Activated CD4-positive, alpha-beta T cell treated with anti-CD3 and anti-CD28 coated beads for 24 hours (primary cell): ENCODE data around the gene TNNI3K.
A peak's percentile ranks its signal among the peaks of the same experiment; 100 is the strongest.

Source experiments
- DNase-seq, 2 donors: peaks; one replicate each; pipeline ENCODE4 v3.0.0-alpha.2; 2020; ENCODE audit warnings: low read depth in 2 of 2

Gene TNNI3K

DNA sequence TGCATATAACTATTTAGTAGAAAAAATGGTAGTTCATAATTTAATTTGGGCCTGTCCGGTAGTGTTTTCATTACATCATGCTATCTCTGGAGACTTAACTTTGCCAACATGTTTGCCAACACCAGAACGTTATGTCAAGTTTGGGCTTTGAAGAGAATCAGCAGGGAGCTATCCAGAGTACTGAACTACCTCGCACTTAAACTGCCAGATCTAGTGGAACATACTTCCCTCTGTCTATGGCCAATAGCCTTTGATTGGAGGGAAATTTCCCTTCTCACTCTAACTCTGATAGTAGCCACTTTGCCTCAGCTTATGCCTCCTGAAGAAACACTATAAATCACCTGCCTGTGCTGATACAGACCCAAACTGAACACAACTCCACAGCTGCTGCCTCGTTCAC lies 267.2 kb downstream of the TNNI3K start:
- DNase-seq, result no peak

DNA sequence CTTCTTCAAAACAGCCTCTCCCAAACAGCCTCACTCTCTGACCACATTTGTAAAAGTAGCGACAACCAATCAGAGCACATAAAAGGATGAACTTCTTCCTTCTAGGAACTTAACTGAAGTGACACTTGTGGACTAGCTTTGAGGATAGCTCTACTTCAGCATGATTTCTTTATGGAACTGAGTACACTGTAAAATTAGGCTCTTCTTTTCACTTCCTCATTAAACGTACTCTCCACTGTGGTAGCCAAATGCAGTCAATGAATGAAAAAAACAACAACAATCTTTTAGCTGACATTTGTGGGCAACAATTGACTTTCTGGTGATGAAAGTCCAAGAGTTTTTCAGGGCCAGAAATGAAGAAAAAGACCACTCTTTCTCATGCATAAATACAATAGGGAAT lies 267.7 kb downstream of the TNNI3K start:
- no peak for DNase-seq

DNA sequence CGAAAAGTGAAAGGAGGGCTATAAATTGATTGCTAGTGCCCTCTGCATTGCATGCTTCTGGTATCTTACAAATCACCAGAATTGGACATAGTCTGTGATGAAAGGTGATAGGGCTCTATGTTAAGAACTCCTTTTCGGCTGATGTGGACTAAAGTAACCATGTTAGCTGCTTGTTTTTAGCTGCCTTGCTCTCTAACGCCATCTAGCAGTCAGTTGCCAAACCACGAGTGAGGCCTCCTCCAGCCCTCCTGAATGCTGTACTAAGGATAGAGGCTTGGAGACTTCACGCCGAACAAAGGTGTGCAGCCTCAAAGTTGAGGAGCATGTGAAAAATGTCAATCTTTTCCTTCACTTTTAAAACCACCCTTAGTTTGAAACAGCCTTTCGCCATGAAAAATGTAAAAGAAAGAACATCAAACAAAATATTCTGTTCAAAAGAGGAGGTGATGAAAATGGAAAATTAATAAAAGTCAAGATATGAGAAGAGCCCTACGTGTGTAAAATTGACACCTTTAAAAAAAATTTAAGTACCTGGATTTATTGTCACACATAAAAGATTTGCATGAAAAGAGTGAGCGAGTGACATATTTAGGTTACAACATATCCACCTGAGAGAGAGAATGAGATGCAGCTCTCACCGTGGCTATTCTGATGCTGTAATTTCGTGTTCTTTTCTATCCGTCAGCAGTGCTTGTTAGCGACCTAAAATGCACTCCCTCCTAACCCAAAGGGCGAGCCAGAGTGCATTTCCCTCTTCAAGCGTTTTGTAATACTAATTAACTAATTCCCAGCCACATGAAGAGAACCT lies 269.1 kb downstream of the TNNI3K start:
- peak; percentile 3 to 6 for DNase-seq

DNA sequence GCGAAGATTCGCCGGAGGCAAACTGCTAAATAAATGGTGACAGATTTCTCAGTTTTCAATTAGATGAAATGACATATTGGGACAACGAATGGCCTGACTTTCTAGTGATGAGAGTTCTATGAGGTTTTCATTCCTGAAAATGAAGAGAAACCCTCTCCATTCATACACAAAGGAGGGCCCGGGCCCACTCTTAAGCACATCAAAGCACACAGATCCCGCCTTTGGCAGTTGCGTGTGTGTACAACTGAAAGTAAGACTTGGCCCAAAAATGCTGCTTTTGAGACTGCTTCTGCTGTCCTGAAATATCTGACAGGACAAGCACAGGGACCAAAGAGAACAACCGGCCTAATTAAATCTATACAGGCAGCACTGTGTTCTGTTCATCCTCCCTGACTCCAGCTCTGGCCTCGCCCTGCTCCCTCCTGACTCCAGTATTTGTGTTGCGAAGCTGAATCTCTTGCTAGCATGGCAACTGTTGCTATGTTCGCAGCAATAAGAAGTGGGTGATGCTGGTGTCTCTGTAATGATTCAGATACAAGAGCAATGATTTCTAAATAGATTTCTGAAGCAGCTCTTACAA lies 269.8 kb downstream of the TNNI3K start:
- no peak for DNase-seq

DNA sequence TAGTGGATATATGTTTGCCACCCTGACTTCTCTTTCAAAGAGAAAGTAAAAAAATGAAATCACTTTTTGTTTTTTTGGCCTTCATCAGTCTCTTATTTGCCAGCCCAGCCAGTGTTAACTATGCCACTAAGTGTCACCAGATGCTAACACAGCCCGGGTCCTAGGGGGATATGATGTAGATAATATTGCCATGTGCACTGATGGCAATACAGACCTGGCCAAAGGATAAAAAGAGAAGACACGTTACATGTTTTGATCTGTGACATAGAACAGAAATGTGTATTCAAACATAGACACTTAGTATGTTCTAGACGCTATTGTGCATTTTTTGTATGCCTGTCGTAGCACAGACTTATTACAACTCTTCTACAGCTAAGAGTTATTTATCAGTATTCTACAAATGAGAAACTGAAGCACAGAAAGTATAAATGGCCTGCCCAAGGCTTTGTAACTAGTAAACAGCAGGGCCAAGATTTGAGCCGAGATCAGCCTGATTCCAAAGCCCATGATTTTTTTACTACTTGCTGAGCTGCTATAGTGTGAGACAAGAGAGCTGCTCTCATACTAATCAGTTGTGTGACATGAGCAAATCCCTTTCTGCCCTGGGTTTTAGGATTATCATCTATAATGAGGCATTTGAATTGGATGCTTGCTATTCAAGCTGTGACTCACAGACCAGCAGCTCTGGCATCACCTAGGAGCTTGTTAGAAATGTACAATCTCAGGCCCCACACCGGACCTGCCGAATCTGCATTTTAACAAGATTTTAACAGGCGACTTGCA lies 270.9 kb downstream of the TNNI3K start:
- no peak for DNase-seq

DNA sequence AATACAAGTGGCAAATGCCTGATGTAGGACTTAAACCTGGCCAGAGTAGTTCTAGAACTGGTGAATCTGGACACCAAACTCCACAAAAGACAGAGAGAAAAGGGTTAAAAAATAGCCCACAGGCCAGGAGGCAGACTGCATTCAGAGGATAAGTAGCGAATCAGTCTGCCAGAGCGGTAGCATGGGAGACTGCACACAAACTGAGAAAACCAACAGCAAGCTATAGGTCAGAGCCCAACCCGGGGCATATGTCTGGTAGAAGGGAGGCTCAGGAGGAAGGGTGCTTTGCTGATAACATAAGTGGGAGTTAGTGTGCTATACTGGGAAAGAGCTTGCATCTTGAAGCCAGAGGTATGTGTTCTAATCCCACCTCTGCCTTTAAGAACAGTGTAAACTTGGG lies 273.3 kb downstream of the TNNI3K start:
- DNase-seq, result no peak

DNA sequence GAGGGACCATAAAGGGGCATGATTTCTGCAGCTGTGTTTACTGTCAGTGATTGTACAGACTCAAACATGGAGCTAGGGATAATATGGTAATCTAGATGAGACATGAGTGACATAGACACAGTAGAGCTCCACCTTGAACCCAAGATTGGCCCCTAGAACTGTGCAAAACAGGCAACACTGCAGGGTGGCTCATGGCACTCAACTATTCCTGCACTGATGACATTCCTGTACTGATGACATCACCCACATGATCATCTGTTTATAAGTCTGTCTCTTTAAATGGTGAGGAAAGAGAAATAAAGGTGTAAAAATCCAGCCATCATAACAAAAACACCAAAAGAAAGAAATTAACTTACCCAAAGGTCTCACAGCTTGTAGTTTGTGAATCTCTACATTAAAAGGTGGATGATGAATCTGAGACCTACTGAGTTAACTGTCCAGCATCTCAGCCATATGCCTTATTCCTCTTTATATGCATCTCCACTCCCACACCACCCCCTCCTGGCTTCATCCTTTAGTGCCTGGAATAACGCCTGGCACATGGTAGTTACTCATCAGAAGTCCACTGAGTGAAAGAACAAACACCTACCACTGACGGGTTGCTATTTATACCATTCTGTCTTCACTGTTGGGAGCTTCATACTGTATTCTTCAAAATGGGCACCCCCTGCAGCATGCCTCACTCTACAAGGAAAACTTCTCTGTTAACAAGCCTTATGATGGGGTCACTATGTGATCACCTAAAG lies 277.2 kb downstream of the TNNI3K start, which contains the start of gene LRRC53:
LRRC53 (minus strand) TSS at position 442 of the 746 bp plus-strand sequence. CDS start 29,262 bp downstream, outside the sequence.
- DNase-seq, result no peak

DNA sequence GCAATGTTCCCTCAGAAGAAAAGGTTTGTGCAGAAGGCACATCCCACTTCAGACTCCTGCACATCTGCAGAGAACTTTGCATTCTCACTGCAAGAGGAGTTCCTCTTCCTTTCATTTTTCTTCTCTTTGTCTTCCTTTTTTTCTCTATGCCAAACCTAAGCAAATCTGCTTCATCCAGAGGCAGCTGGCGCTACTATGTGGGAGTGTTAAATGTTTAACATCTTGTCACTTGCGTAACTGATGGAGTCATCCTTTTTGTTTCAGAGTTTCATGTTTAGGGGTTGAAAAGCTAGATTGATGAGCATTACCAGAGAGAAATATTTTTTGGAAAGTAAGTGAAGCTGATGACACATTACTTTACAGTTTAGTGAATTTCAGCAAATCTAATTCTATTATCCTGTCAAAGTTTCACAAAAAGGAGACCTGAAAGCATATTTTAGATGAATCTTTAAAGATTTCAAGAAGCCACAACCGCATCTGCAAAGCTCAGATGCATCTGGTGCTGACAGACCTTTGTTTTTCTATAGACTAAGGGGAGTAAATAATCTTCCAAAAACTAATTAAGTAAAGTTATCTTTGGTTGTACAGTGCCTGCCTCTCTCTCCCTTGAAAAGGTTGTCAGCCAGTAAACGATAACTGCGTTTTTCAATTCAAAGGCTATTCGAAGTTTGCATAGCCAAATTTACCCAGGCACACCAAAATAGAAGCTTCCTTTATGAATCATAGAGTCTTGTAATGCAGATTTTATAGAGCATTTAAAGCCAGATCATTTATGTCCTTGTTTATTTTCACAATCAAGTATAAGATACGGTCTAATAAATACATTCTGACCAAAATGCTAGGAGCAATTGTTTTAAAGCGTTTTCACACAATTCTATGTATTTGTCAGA lies 278.5 kb downstream of the TNNI3K start:
- DNase-seq, result no peak

DNA sequence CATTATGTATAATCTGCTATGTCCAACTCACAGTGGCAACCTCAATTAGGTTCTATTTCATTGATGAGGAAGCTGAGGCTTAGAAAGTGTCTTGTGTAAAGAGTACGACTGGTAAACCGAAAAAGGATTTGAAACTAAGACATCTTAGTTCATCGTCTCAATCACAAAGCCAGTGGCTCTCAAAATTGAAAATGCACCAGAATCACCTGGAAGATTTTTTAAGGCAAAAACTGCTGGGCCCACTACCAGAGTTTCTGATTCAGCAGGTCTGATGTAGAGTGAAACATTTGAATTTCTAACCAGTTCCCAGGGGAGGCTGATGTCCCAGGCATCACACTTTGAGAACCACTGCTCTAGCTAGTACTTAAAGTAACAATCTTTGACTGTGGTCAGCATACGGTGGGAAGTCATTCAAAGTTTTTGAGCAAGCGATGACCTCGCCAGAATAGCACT lies 282.4 kb downstream of the TNNI3K start:
- no peak for DNase-seq

DNA sequence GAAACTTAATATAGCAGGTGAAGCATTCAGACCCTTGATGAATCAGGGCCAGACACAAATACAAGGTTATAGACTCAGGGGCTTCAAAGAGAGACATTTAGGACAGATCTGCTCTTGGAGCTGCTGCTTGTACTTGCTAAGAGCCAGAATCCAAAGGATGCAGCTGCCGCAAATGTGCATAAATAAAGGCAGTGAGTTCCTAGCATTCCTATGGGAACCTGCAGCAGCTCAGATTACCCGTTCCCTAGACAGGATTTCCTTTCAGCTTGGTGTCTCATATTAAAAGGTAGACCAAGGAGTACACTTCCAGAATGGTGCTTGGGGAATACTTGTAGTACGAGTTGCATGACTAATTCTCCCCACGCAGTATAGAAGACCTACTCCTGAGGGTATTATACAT lies 287.0 kb downstream of the TNNI3K start:
- no peak for DNase-seq

DNA sequence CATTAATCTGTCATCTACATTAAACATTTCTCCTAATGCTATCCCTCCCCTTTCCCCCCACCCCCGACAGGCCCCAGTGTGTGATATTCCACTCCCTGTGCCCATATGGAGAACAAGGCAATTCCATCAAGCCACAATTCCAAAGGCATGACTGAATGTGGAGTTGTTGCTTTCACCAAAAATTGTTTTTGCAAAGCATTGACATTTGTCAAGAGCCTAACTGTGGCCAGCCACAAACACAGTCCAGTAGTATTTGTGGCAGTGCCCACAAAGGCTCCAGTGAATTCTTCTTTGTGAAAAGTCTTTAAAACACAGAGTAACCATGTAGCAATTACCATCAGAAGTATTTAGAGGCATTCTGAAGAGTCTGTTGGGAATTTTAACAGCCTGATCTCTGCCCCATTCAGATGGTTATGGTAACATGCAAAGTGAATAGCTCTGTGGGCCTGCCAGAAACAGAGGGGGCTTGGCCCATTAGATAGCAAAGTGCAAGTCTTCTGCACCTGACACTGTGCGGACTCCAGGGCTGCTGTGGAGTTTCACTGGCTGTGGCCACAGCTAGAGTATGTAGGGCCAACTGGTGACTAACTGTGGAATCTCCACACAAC lies 288.8 kb downstream of the TNNI3K start:
- DNase-seq, result no peak

DNA sequence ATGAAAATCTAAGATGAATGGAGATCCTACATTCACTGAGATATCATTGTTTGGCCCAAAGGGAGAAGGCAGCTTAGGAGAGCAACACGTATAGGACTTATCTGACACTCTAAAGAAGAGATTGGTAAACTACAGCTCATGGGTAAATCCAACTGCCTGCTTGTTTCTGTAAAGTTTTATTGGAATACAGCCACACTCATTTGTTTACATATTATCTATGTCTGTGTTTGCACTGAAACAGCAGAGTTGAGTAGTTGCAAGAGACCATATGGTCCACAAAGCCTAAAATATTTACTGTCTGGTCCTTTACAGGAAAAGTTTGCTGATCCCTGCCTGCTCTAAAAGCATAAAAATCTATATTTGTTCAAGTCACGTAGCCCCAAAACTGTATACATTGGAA lies 291.5 kb downstream of the TNNI3K start:
- no peak for DNase-seq

DNA sequence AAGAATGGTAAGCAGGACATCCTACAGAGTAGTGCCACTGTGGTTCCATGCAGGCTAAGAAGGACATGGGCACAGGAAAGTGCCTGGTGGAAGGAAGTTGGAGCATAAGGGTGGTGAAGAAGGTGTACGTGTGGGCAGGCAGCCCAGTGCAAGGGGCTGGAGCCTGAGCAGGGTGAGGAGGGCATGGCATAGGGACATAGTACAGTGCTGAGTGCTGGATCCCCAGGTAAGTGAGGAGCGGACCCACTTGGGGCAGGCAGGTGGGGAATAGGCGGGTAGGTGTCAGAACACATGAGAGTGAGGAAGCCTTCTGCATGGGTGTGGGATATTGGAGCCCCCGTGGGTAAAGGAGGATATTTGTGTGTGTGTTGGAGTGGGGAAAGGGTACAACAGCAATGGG lies 292.9 kb downstream of the TNNI3K start:
- no peak for DNase-seq

DNA sequence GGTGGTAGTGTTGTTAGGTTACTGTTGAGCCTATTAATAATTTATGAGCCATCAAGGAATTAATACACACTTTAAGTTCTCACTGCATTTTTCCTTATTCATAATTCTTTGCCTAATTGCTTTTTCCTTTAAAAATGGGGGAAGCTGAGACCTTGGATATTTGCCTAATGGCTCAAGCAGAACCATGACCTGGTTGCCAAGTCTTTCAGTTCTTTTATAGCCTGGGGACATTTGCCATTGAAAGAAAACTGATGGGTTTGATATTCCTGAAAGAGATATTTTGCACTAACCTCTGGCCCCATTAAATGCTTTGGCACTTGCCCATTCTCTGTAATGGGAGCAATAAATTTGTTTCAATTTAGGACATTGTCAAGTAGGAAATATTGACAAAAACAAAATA lies 295.7 kb downstream of the TNNI3K start:
- DNase-seq, result no peak

DNA sequence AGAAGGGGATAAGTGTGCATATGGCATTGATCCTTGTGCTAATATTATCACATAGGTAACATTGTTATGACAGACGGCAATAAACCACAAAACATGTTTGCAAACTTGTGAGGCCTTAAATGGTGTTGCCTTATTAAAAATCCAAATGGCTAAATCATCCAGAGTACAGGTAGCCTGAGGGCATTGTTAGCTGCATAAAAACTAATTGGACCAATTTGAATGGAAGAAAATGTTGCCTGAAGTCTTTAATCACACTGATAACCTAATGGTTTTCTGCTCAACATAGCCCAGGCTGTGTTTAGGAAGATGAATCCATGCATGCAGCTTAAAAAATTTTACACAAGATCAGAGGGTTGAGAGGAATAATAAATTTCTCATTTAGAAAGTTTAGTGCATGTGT lies 296.6 kb downstream of the TNNI3K start:
- no peak for DNase-seq

DNA sequence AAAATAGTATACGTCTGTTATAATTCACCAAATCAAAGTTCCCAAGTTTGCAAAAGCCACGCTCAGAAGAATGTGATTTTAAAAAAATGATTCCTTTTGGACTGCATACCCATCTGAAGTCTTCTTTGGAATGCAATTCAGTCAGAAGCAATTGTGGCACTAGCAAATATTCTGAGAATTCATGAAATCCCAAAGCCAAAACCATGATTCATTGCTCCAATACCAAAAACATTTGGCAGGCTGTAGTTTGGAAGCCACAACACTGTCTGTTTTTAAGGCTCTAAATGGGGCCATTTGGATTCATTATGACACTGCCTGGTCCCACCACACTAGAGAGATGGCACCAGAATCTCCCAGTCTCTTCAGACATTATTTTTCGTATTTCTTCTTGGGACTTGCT lies 299.1 kb downstream of the TNNI3K start:
- DNase-seq, result no peak

DNA sequence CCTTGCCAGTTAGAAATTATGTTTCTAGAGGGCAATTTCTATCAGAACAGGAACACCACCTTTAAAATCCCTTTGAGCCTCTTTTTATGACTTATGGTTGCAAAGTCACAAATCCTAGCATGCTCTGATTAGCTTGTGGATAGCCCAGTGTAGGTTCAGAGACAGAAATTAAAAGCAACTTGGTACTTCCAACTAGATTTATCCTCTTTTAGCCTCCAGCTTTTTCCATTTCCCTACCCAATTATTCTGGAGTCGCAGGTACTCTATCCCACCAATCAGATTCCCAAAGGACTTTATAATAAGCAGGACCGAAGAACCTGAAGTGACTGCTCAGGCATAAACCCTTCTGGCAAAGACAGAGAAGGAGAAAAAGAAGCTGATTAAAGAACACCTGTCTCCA lies 310.6 kb downstream of the TNNI3K start:
- no peak for DNase-seq

DNA sequence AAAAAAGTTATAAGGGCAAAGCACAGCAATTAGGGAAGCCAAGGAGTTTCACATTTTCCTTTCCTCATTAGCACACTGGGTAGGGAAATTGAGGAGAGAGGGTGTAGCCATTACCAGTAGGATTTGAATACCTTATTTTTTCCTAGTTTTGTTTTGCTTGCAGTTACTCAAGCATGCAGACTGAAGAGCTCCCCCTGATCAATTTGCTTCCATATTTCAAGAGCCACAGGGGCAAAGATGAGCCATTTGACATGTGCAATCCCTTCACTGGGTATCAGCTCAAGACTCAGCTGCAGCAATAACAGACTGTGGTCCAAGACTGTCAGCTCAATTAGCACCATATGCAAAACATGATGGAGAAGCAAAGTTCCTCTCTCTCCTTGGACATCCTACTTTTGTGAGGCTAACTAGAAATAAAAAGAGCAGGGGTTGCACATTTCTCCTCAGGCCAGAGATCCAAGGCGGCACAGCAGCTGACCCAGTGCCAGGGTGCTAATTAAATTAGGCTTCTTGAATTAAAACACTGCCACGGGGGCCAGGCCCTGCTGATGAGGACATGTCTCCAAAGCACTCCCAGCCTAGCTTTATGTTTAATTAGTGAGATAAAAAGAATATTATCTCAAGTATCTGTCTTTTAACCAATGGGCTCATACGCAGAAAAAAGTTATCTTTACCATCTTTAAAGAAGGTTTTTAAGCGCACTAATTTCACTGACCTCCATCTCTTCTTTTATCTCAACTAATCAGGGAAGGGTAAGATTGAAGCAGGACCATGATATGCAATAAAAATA lies 314.0 kb downstream of the TNNI3K start:
- DNase-seq, result no peak

DNA sequence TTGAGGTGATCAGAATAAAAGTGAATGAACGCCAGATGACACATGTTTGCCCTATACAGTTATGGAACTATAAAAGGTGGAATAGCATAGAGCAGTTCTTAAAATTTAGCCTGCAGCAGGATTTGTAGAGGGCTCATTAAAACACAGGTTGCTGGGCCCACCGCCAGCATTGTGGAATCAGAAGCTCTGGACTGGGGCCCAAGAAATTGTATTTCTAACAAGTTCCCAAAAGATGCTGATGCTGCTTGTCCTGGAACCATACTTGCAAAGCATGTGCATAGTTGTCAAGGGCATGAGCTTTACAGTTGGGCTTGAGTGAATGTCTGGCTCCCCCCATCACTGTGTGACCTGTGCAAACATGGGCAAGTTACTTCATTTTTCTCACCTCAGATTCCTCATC lies 314.7 kb downstream of the TNNI3K start:
- no peak for DNase-seq
